Neuronal stem cell (in vitro differentiated cells): Measurements from ENCODE around the gene UNK.
A peak's percentile ranks its signal among the peaks of the same experiment; 100 is the strongest.

ENCODE experiments used
- DNase-seq: peaks from one replicate; pipeline ENCODE4 v3.0.0-alpha.2; 2013; ENCODE audit warnings: low spot score
- H2AFZ ChIP-seq: one replicate; pipeline ENCODE4 v1.6.1; 2013; ENCODE audit warnings: mild to moderate bottlenecking, low read length, inconsistent platforms
- H2AK5ac ChIP-seq: 2 replicates; pipeline ENCODE4 v1.6.1; 2013; ENCODE audit warnings: low read depth, mild to moderate bottlenecking, inconsistent platforms, low read length, moderate library complexity, mixed read lengths
- H2BK120ac ChIP-seq: 2 replicates; pipeline ENCODE4 v1.6.1; 2013; ENCODE audit warnings: low read depth, mild to moderate bottlenecking, inconsistent platforms, low read length, moderate library complexity, mixed read lengths
- H2BK12ac ChIP-seq: one replicate; pipeline ENCODE4 v1.6.1; 2013; ENCODE audit warnings: low read length, inconsistent platforms
- H2BK15ac ChIP-seq: 2 replicates; pipeline ENCODE4 v1.6.1; 2013; ENCODE audit warnings: mild to moderate bottlenecking, low read length, inconsistent platforms, mixed read lengths
- H2BK5ac ChIP-seq: one replicate; pipeline ENCODE4 v1.6.1; 2013; ENCODE audit warnings: inconsistent platforms, mild to moderate bottlenecking, low read length, moderate library complexity
- H3K14ac ChIP-seq: one replicate; pipeline ENCODE4 v1.6.1; 2013; ENCODE audit warnings: low read length, inconsistent platforms
- H3K18ac ChIP-seq: 2 replicates; pipeline ENCODE4 v1.6.1; 2013; ENCODE audit warnings: low read length, inconsistent platforms
- H3K23ac ChIP-seq: 2 replicates; pipeline ENCODE4 v1.6.1; 2013; ENCODE audit warnings: low read depth, mild to moderate bottlenecking, mixed read lengths, low read length, inconsistent platforms; ENCODE audit not compliant: poor library complexity
- H3K27ac ChIP-seq: replicated peaks from 3 replicates; pipeline ENCODE4 v1.5.1; 2013; ENCODE audit warnings: low read length, inconsistent platforms
- H3K27me3 ChIP-seq, 3 experiments: 2 replicates each; pipeline ENCODE4 v1.6.1; 2013; ENCODE audit warnings: low read length in 3 of 3, mild to moderate bottlenecking in 2 of 3, inconsistent platforms in 1 of 3, low read depth in 1 of 3, mixed read lengths in 1 of 3, moderate library complexity in 1 of 3; ENCODE audit not compliant: control insufficient read depth in 3 of 3, insufficient read depth in 3 of 3
- H3K36me3 ChIP-seq, 2 donors: replicated peaks in 1 of 2; 2 replicates each; pipeline ENCODE4 v1.6.1; 2013; ENCODE audit warnings: low read length in 2 of 2; ENCODE audit not compliant: control insufficient read depth in 2 of 2, insufficient read depth in 2 of 2
- H3K4ac ChIP-seq: 2 replicates; pipeline ENCODE4 v1.6.1; 2013; ENCODE audit warnings: inconsistent platforms, mild to moderate bottlenecking, low read length, moderate library complexity
- H3K4me1 ChIP-seq, 2 donors: 1 replicate in 1 of 2; 2 replicates in 1 of 2; pipeline ENCODE4 v1.6.1; 2013; ENCODE audit warnings: low read length in 2 of 2, low read depth in 1 of 2; ENCODE audit not compliant: control insufficient read depth in 2 of 2, insufficient read depth in 1 of 2
- H3K4me2 ChIP-seq: one replicate; pipeline ENCODE4 v1.6.1; 2013; ENCODE audit warnings: mild to moderate bottlenecking, low read length, inconsistent platforms; ENCODE audit not compliant: insufficient read depth, poor library complexity, severe bottlenecking
- H3K4me3 ChIP-seq, 2 donors: 2 replicates each; pipeline ENCODE4 v1.5.1; 2013; ENCODE audit warnings: low read length in 2 of 2, mild to moderate bottlenecking in 2 of 2, inconsistent platforms in 1 of 2, moderate library complexity in 1 of 2
- H3K79me1 ChIP-seq: one replicate; pipeline ENCODE4 v1.6.1; 2013; ENCODE audit warnings: low read depth, mild to moderate bottlenecking, inconsistent platforms, low read length, moderate library complexity
- H3K9ac ChIP-seq: one replicate; pipeline ENCODE4 v1.6.1; 2013; ENCODE audit warnings: mild to moderate bottlenecking, low read depth, low read length, inconsistent platforms; ENCODE audit not compliant: poor library complexity
- H3K9me3 ChIP-seq, 2 donors: replicated peaks in 1 of 2; 2 replicates each; pipeline versions ENCODE3 to v1.6.1; 2013; ENCODE audit warnings: low read length in 2 of 2, mild to moderate bottlenecking in 2 of 2, inconsistent platforms in 1 of 2, low read depth in 1 of 2, mixed read lengths in 1 of 2, moderate library complexity in 1 of 2; ENCODE audit not compliant: control insufficient read depth in 2 of 2, insufficient read depth in 1 of 2
- H4K8ac ChIP-seq: one replicate; pipeline ENCODE4 v1.6.1; 2013; ENCODE audit warnings: low read depth, mild to moderate bottlenecking, inconsistent platforms, low read length, moderate library complexity
- H4K91ac ChIP-seq: one replicate; pipeline ENCODE4 v1.6.1; 2013; ENCODE audit warnings: low read length, low read depth, mild to moderate bottlenecking, inconsistent platforms; ENCODE audit not compliant: poor library complexity
- WGBS, 2 donors: extraction: QIAGEN DNeasy Blood & Tissue Kit; methylation state at CpG; one replicate each; pipeline ENCODE4 v1.1.7; 2013; ENCODE audit warnings: missing lambda C conversion rate in 2 of 2, mixed read lengths in 1 of 2; ENCODE audit not compliant: insufficient read length in 2 of 2, insufficient replicate concordance in 1 of 2; ENCODE audit errors: extremely low coverage in 2 of 2; 5-methylcytosine and 5-hydroxymethylcytosine counted together

Gene UNK

GRCh38 chr17:75823257-75824041 is 38.8 kb downstream of the UNK start:
- H2BK15ac ChIP-seq = no peak overlapping the region
- no peak overlapping the region for H4K91ac ChIP-seq
- H3K27me3 ChIP-seq = no peaks in the 10 kb centered on the region
- H2BK12ac ChIP-seq = no peak overlapping the region
- peak overlapping the region; percentile 15 for H3K9ac ChIP-seq
- H2BK5ac ChIP-seq = no peak overlapping the region
- H3K9me3 ChIP-seq = no peaks in the 10 kb centered on the region
- no peak for DNase-seq
- no peak overlapping the region for H2AK5ac ChIP-seq
- no peak overlapping the region for H3K4ac ChIP-seq
- H3K18ac ChIP-seq = no peak overlapping the region
- H3K27ac ChIP-seq = no peak overlapping the region
- peaks cover 63 to 80% of the 10 kb centered on the region in 2 donors for H3K36me3 ChIP-seq
- H3K23ac ChIP-seq = no peak overlapping the region
- no peak overlapping the region for H2BK120ac ChIP-seq
- no CpG with 5 or more reads among the region's 28 CpGs for WGBS, 2 donors
- H3K4me2 ChIP-seq = no peak overlapping the region
- peaks cover 6 to 11% of the 10 kb centered on the region in 2 donors for H3K4me1 ChIP-seq
- no peak overlapping the region for H2AFZ ChIP-seq
- peaks cover 9% of the 10 kb centered on the region for H3K79me1 ChIP-seq
- no peak overlapping the region for H3K14ac ChIP-seq
- no peak overlapping the region for H3K4me3 ChIP-seq
- peak overlapping the region; percentile 48 for H4K8ac ChIP-seq

DNA sequence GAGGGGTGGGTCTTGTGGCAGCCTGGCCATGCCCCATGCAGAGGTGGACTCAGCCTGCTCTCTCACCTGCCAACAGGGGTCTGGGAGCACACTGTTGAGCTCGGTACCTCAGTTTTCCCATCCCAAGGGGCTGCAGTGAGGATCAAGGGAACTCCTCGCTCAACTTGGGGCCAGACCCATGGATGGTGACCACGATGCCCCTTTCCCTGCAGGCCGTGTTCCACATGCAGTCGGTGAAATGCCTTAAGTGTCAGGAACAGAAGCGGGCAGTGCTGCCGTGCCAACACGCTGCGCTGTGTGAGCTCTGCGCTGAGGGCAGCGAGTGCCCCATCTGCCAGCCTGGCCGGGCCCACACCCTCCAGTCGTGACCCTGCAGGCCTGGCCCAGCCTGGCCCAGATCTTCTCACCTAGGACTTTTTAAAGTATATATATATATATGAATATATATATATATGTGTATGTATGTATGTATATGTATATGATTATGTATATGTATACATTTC is 39.5 kb downstream of the UNK start:
- Histone ChIP-seq H3K23ac (no peak overlapping the region), H2AK5ac (no peak overlapping the region), H2BK5ac (no peak overlapping the region), H4K8ac (no peak overlapping the region), H2BK15ac (no peak overlapping the region), H2AFZ (no peak overlapping the region), H3K4me2 (no peak overlapping the region), H2BK120ac (no peak overlapping the region), H3K4me1 (peaks cover 6 to 11% of the 10 kb centered on the region in 2 donors), H3K79me1 (peaks cover 9% of the 10 kb centered on the region), H3K36me3 (peaks cover 56 to 73% of the 10 kb centered on the region in 2 donors), H2BK12ac (no peak overlapping the region), H3K9ac (peak overlapping the region; percentile 63), H3K4me3 (no peak overlapping the region), H3K9me3 (no peaks in the 10 kb centered on the region), H3K27ac (no peak overlapping the region), H3K27me3 (no peaks in the 10 kb centered on the region), H4K91ac (no peak overlapping the region), H3K4ac (no peak overlapping the region), H3K14ac (no peak overlapping the region), H3K18ac (no peak overlapping the region)
- WGBS, 2 donors = no CpG with 5 or more reads among the region's 13 CpGs
- no peak for DNase-seq

DNA sequence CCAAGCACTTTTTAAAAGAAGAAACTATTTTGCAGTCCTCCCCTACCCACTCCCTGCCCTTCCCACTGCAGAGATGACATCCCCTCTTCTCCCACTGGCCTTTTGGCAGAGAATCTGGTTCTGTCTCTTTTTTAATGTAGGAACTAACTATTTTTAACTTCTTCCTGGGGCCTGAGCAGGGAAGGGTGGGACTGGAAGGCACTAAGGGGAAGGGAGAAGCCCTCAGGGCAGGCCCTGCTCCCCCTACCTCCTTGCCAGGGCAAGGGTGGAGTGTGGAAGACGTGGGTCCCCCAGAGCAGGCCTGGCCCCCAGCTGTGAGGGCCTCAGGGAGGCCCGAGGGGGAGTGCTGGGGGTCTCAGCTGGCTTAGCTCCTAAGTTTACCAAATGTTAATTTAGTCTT is 40.1 kb downstream of the UNK start:
- DNase-seq = no peak
- H2BK120ac ChIP-seq = no peak overlapping the region
- no peak overlapping the region for H3K23ac ChIP-seq
- no peak overlapping the region for H2AFZ ChIP-seq
- H3K9ac ChIP-seq = no peak overlapping the region
- H3K4ac ChIP-seq = no peak overlapping the region
- no peaks in the 10 kb centered on the region for H3K9me3 ChIP-seq
- no peak overlapping the region for H3K4me3 ChIP-seq
- H2BK12ac ChIP-seq = no peak overlapping the region
- H3K4me1 ChIP-seq = peaks cover 6 to 11% of the 10 kb centered on the region in 2 donors
- no peak overlapping the region for H4K8ac ChIP-seq
- no peak overlapping the region for H2BK5ac ChIP-seq
- no peak overlapping the region for H3K18ac ChIP-seq
- H4K91ac ChIP-seq = no peak overlapping the region
- H3K79me1 ChIP-seq = peaks cover 9% of the 10 kb centered on the region
- peaks cover 51 to 68% of the 10 kb centered on the region in 2 donors for H3K36me3 ChIP-seq
- no CpG with 5 or more reads among the region's 2 CpGs for WGBS, 2 donors
- no peak overlapping the region for H3K4me2 ChIP-seq
- no peak overlapping the region for H2BK15ac ChIP-seq
- H2AK5ac ChIP-seq = no peak overlapping the region
- H3K14ac ChIP-seq = no peak overlapping the region
- no peaks in the 10 kb centered on the region for H3K27me3 ChIP-seq
- no peak overlapping the region for H3K27ac ChIP-seq

GRCh38 chr17:75825149-75825552 is 40.5 kb downstream of the UNK start:
- H3K27ac ChIP-seq = no peak overlapping the region
- H2AK5ac ChIP-seq = no peak overlapping the region
- WGBS, 2 donors = no CpG with 5 or more reads among the region's 13 CpGs
- no peak overlapping the region for H3K4me3 ChIP-seq
- H3K79me1 ChIP-seq = peaks cover 9% of the 10 kb centered on the region
- no peak overlapping the region for H2BK5ac ChIP-seq
- H4K91ac ChIP-seq = no peak overlapping the region
- H3K18ac ChIP-seq = no peak overlapping the region
- H3K4me2 ChIP-seq = no peak overlapping the region
- no peak overlapping the region for H3K9ac ChIP-seq
- H3K36me3 ChIP-seq = peaks cover 47 to 63% of the 10 kb centered on the region in 2 donors
- no peak overlapping the region for H2BK15ac ChIP-seq
- no peak overlapping the region for H2AFZ ChIP-seq
- H3K27me3 ChIP-seq = no peaks in the 10 kb centered on the region
- no peak overlapping the region for H2BK120ac ChIP-seq
- H4K8ac ChIP-seq = no peak overlapping the region
- no peak overlapping the region for H3K14ac ChIP-seq
- DNase-seq = no peak
- H3K23ac ChIP-seq = no peak overlapping the region
- H2BK12ac ChIP-seq = no peak overlapping the region
- H3K9me3 ChIP-seq = no peaks in the 10 kb centered on the region
- H3K4me1 ChIP-seq = peaks cover 6 to 11% of the 10 kb centered on the region in 2 donors
- H3K4ac ChIP-seq = no peak overlapping the region
